Gastrocnemius medialis (tissue), 4 donors: Measurements from ENCODE around the gene ADAMTSL1. TPM values are rescaled to one million over a fixed set of nuclear protein-coding genes. Genes with fewer than 3 reads are reported as not detected.

Experiments used
- ATAC-seq, 2 donors: fragments of 150-250 bp; one replicate each; pipeline ENCODE4 v1.9.1; 2016
- DNase-seq, 2 donors: peaks; one replicate each; pipeline ENCODE4 v3.0.0-alpha.2; 2019
- H3K27ac ChIP-seq, 4 donors: fragments of 200-600 bp; sonication (generic); 1 replicate in 1 of 4; 2 replicates in 3 of 4; pipeline ENCODE4 v1.5.1; 2016 to 2018; ENCODE audit warnings: mild to moderate bottlenecking in 2 of 4, moderate library complexity in 1 of 4
- H3K27me3 ChIP-seq, 3 donors: fragments of 200-600 bp; sonication (generic) in 2 of 3; 1 replicate in 1 of 3; 2 replicates in 2 of 3; pipeline versions ENCODE4 v1.5.1 to v1.6.0; 2016 to 2019; ENCODE audit warnings: mild to moderate bottlenecking in 1 of 3, moderate library complexity in 1 of 3
- H3K36me3 ChIP-seq, 2 donors: fragments of 200-600 bp; sonication (generic) in 1 of 2; one replicate each; pipeline ENCODE4 v1.5.1; 2017 to 2018
- H3K4me1 ChIP-seq, 2 donors: fragments of 200-600 bp; sonication (generic) in 1 of 2; one replicate each; pipeline ENCODE4 v1.5.1; 2016 to 2017; ENCODE audit warnings: mild to moderate bottlenecking in 2 of 2
- H3K4me3 ChIP-seq, 4 donors: fragments of 200-600 bp; sonication (generic) in 3 of 4; 1 replicate in 1 of 4; 2 replicates in 3 of 4; pipeline ENCODE4 v1.5.1; 2016 to 2019; ENCODE audit warnings: mild to moderate bottlenecking in 2 of 4
- H3K9me3 ChIP-seq, 3 donors: fragments of 200-600 bp; sonication (generic) in 2 of 3; 1 replicate in 1 of 3; 2 replicates in 2 of 3; pipeline ENCODE4 v1.5.1; 2016 to 2019
- CTCF ChIP-seq, 5 experiments: fragments of 450-650 bp in 3 of 5; fragments of 200-600 bp in 2 of 5; sonication (generic) in 2 of 5; IDR thresholded peaks in 4 of 5; conservative IDR thresholded peaks in 1 of 5; 1 replicate in 4 of 5; 2 replicates in 1 of 5; pipeline ENCODE4 v1.5.1; 2016 to 2019; ENCODE audit warnings: antibody characterized with exemption in 5 of 5, mild to moderate bottlenecking in 3 of 5, moderate library complexity in 3 of 5
- POLR2A ChIP-seq, 2 donors: fragments of 450-650 bp; IDR thresholded peaks; one replicate each; pipeline ENCODE4 v1.6.1; 2017; ENCODE audit warnings: antibody characterized with exemption in 2 of 2, mild to moderate bottlenecking in 2 of 2, moderate library complexity in 2 of 2
- in situ Hi-C, 4 donors: fragments of 200-750 bp; cut with MboI; loops; one replicate each; pipeline versions ENCODE4 v1.15.0 to v1.8.0; 2017; ENCODE audit warnings: low sequenced_read_pairs in 4 of 4
- intact Hi-C: fragments of 100-400 bp; cut with DNase I; formaldehyde crosslinking; loops from one replicate; pipeline ENCODE4 v1.15.1; 2023; ENCODE audit warnings: low total_unique reads
- total RNA-seq, 4 donors: library from RNA; depleted of rRNA; stranded (reverse); fragments of >200 nt; gene quantifications; one replicate each; pipeline versions ENCODE4 v1.1.0 to v1.2.3, GENCODE V29; 2016

The ADAMTSL1 gene
- total RNA-seq, 4 donors from 2014 or later, result 0.05 to 0.58 (median 0.28) TPM

DNA sequence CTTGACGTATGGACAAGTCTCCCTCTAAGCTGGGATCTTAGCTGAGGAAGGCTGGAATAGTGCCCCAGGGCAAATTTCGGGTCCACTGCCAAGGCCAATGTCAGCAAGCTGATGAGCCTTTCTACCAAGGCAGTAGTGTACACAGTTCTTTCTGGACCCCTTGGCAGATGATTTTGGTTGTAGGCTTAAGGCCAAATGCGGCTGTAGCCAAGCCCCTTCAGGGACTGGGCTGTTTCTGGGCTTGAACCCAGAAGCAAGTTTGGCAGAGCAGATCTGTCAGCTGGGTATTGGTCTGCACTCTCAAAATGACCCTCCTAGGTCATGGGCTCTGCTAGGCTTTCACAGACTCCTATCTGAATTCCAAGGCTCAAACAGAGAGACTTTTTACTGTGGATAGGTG, 121.6 kb downstream of the ADAMTSL1 start:
- Histone ChIP-seq H3K27ac (no peak overlapping the region), H3K4me1 (no peaks in the 10 kb centered on the region), H3K27me3 (no peaks in the 10 kb centered on the region), H3K9me3 (peaks cover 0 to 4% (median 0%) of the 10 kb centered on the region in 3 donors), H3K36me3 (no peaks in the 10 kb centered on the region), H3K4me3 (no peak overlapping the region)
- DNase-seq, result no peak
- ATAC-seq, result no peak
- intact Hi-C loops, result no loop called here
- TF ChIP-seq CTCF (IDR thresholded peaks at IDR 0.05 in 4 of 5, conservative IDR thresholded peaks at IDR 0.05 in 1 of 5) (no peak), POLR2A (IDR thresholded peaks at IDR 0.05) (no peak)
- in situ Hi-C loops, result no loop called here

DNA sequence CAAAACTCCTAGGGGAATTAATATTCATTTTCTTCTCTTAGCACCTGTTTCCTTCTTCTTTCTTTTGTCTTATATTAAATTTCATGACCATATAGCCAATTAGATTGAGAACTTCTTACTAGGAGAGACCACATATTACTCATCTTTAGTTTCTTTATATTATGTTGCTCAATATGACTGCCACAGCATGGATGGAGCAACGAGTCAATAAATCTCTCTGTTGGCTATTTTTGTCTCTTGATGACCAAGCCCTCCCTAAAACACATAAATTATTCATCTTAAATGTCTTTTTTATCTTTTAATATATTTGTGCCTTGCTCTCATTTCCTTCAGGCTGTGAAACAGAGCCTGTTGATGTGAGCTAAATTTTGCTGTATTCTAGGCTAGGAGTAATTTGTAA, 123.0 kb downstream of the ADAMTSL1 start:
- Histone ChIP-seq H3K27ac (no peak overlapping the region), H3K4me3 (no peak overlapping the region), H3K9me3 (peaks cover 0 to 4% (median 0%) of the 10 kb centered on the region in 3 donors), H3K27me3 (no peaks in the 10 kb centered on the region), H3K36me3 (no peaks in the 10 kb centered on the region), H3K4me1 (no peaks in the 10 kb centered on the region)
- TF ChIP-seq CTCF (IDR thresholded peaks at IDR 0.05 in 4 of 5, conservative IDR thresholded peaks at IDR 0.05 in 1 of 5) (no peak), POLR2A (IDR thresholded peaks at IDR 0.05) (no peak)
- ATAC-seq, result no peak
- intact Hi-C loops, result no loop called here
- DNase-seq, result no peak
- in situ Hi-C loops, result no loop called here

GRCh38 chr9:18598969-18599368, 125.0 kb downstream of the ADAMTSL1 start:
- Histone ChIP-seq H3K9me3 (peaks cover 0 to 3% (median 0%) of the 10 kb centered on the region in 3 donors), H3K4me1 (no peaks in the 10 kb centered on the region), H3K27me3 (no peaks in the 10 kb centered on the region), H3K4me3 (no peak overlapping the region), H3K36me3 (no peaks in the 10 kb centered on the region), H3K27ac (no peak overlapping the region)
- in situ Hi-C loops, result no loop called here
- ATAC-seq (no peak), DNase-seq (no peak)
- no peak for TF ChIP-seq CTCF (IDR thresholded peaks at IDR 0.05 in 4 of 5, conservative IDR thresholded peaks at IDR 0.05 in 1 of 5)
- no peak for TF ChIP-seq POLR2A (IDR thresholded peaks at IDR 0.05)
- intact Hi-C loops, result no loop called here

GRCh38 chr9:18601026-18601425, 127.1 kb downstream of the ADAMTSL1 start:
- no peak for DNase-seq
- TF ChIP-seq CTCF (IDR thresholded peaks at IDR 0.05 in 4 of 5, conservative IDR thresholded peaks at IDR 0.05 in 1 of 5) (no peak), POLR2A (IDR thresholded peaks at IDR 0.05) (no peak)
- no peaks in the 10 kb centered on the region for H3K36me3 ChIP-seq
- H3K9me3 ChIP-seq, result no peaks in the 10 kb centered on the region
- H3K27me3 ChIP-seq, result no peaks in the 10 kb centered on the region
- no peaks in the 10 kb centered on the region for H3K4me1 ChIP-seq
- no peak for ATAC-seq
- H3K4me3 ChIP-seq, result no peak overlapping the region
- intact Hi-C loops, result no loop called here
- no peak overlapping the region for H3K27ac ChIP-seq
- in situ Hi-C loops, result no loop called here

DNA sequence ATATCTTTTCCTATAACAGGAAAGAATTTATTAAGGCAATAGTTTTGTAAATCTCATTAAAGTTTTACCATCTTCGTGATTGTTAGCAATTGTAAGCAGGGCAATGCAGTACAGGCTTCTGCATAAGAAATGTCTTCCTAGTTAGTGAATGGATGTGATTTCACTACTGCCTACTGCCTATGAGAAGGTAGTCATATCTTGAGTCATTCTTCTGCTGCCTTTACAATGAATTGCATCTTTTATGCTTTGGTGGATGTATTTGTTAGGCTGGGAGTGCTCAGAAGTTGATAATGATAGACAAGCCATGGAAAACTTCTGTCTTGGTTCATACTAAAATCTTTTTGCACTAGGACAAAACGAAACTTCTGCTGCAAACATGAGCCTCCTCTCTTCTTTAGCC, 128.0 kb downstream of the ADAMTSL1 start:
- no peak for DNase-seq
- no peaks in the 10 kb centered on the region for H3K4me1 ChIP-seq

More for the DNA sequence above, 128.0 kb downstream of the ADAMTSL1 start:
- Histone ChIP-seq H3K27me3 (no peaks in the 10 kb centered on the region), H3K27ac (no peak overlapping the region), H3K36me3 (no peaks in the 10 kb centered on the region), H3K4me3 (no peak overlapping the region), H3K9me3 (no peaks in the 10 kb centered on the region)
- intact Hi-C loops (no loop called here), in situ Hi-C loops (no loop called here)
- TF ChIP-seq POLR2A (IDR thresholded peaks at IDR 0.05) (no peak), CTCF (IDR thresholded peaks at IDR 0.05 in 4 of 5, conservative IDR thresholded peaks at IDR 0.05 in 1 of 5) (no peak)
- no peak for ATAC-seq
